ENCODE measurements around the gene PTPN14.

Gene PTPN14

GRCh38 chr1:214546886-214547641 lies 4.3 kb downstream of the PTPN14 start:
- TF ChIP-seq CTCF (conservative IDR thresholded peaks at IDR 0.05) (no peak), ZFX (IDR thresholded peaks at IDR 0.05) (no peak)
- no peak overlapping the region for H3K27ac ChIP-seq

- no peak overlapping the region for H3K27ac ChIP-seq
- TF ChIP-seq ZFX (IDR thresholded peaks at IDR 0.05) (no peak), CTCF (conservative IDR thresholded peaks at IDR 0.05) (no peak)
These were observed 5.3 kb downstream of the PTPN14 start for GRCh38 chr1:214546084-214546483.

GRCh38 chr1:214545293-214545692 lies 6.1 kb downstream of the PTPN14 start:
- TF ChIP-seq CTCF (conservative IDR thresholded peaks at IDR 0.05) (no peak), ZFX (IDR thresholded peaks at IDR 0.05) (no peak)

GRCh38 chr1:214544791-214545190 lies 6.6 kb downstream of the PTPN14 start:
- TF ChIP-seq ZFX (IDR thresholded peaks at IDR 0.05) (no peak), CTCF (conservative IDR thresholded peaks at IDR 0.05) (no peak)
- H3K27ac ChIP-seq = no peak overlapping the region

More at GRCh38 chr1:214545293-214545692, 6.1 kb downstream of the PTPN14 start:
- H3K27ac ChIP-seq = no peak overlapping the region

- no peak overlapping the region for H3K27ac ChIP-seq
- no peak for TF ChIP-seq CTCF (conservative IDR thresholded peaks at IDR 0.05)
- no peak for TF ChIP-seq ZFX (IDR thresholded peaks at IDR 0.05)
These were observed 8.9 kb downstream of the PTPN14 start for GRCh38 chr1:214542275-214543199.

GRCh38 chr1:214541693-214542092 lies 9.7 kb downstream of the PTPN14 start:
- no peak for TF ChIP-seq CTCF (conservative IDR thresholded peaks at IDR 0.05)
- TF ChIP-seq ZFX (IDR thresholded peaks at IDR 0.05) = no peak
- H3K27ac ChIP-seq = no peak overlapping the region

- TF ChIP-seq CTCF (conservative IDR thresholded peaks at IDR 0.05) = no peak
- no peak for TF ChIP-seq ZFX (IDR thresholded peaks at IDR 0.05)
- H3K27ac ChIP-seq = no peak overlapping the region
These were observed 10.2 kb downstream of the PTPN14 start for GRCh38 chr1:214541206-214541605.

Data from C4-2B (cell line).